Stimulated activated CD4-positive, alpha-beta T cell treated with anti-CD3 and anti-CD28 coated beads, Interleukin-2, amount 100 ng/mL, for 4 hours (primary cell): ENCODE measurements around the gene SLC16A10.
"Not testable (repeated sequence)": the region's sequence is repeated elsewhere in the genome, so short reads cannot be mapped to it uniquely, and the experiment has no call there.

Experiments used
- DNase-seq: peaks from one replicate; pipeline ENCODE4 v3.0.0-alpha.2; 2020; ENCODE audit warnings: low read depth

The SLC16A10 gene

GRCh38 chr6:111087106-111087835 lies at the start of gene SLC16A10:
TSS of gene SLC16A10 (plus strand) at chr6:111087503. CDS start at chr6:111087753, 250 bp downstream.
- DNase-seq, result peak; percentile 79

GRCh38 chr6:111038534-111039252 lies 48.6 kb upstream of the SLC16A10 start:
- DNase-seq, result no peak

GRCh38 chr6:111041917-111042316 lies 45.4 kb upstream of the SLC16A10 start:
- DNase-seq, result no peak

GRCh38 chr6:111047244-111047643 lies 40.1 kb upstream of the SLC16A10 start:
- no peak for DNase-seq

- no peak for DNase-seq
These were observed 36.9 kb upstream of the SLC16A10 start for GRCh38 chr6:111050261-111051023.

- no peak for DNase-seq
These were observed 35.1 kb upstream of the SLC16A10 start for GRCh38 chr6:111052171-111052570.

- peak; percentile 1 for DNase-seq
These were observed 30.1 kb upstream of the SLC16A10 start for GRCh38 chr6:111057074-111057752.

GRCh38 chr6:111061508-111061907 lies 25.8 kb upstream of the SLC16A10 start:
- DNase-seq, result no peak

- not testable (repeated sequence) for DNase-seq
These were observed 25.3 kb upstream of the SLC16A10 start for GRCh38 chr6:111061985-111062384.

GRCh38 chr6:111062860-111063259 lies 24.4 kb upstream of the SLC16A10 start:
- not testable (repeated sequence) for DNase-seq

- no peak for DNase-seq
These were observed 19.0 kb upstream of the SLC16A10 start for GRCh38 chr6:111068109-111068865.

- no peak for DNase-seq
These were observed 18.5 kb upstream of the SLC16A10 start for GRCh38 chr6:111068866-111069234.

- no peak for DNase-seq
These were observed 17.8 kb upstream of the SLC16A10 start for GRCh38 chr6:111069382-111070104.

- DNase-seq, result no peak
These were observed 16.9 kb upstream of the SLC16A10 start for GRCh38 chr6:111070105-111071005.

GRCh38 chr6:111072801-111073360 lies 14.4 kb upstream of the SLC16A10 start:
- DNase-seq, result no peak

- no peak for DNase-seq
These were observed 13.0 kb upstream of the SLC16A10 start for GRCh38 chr6:111074311-111074710.

- no peak for DNase-seq
These were observed 11.1 kb upstream of the SLC16A10 start for GRCh38 chr6:111076024-111076695.

GRCh38 chr6:111080698-111081097 lies 6.6 kb upstream of the SLC16A10 start:
- DNase-seq, result no peak

- DNase-seq, result no peak
These were observed 618 bp upstream of the SLC16A10 start for GRCh38 chr6:111086685-111087084.
